ENCODE results near the gene TTPAL. TPM values are rescaled to one million over a fixed set of nuclear protein-coding genes. Genes with fewer than 3 reads are reported as not detected.

The TTPAL gene
- total and polyA plus RNA-seq, 9 of the 15 experiments (the other 6 are each of a cell fraction or from before 2014, with no cell fraction given): 1.1 to 7.0 (median 2.6) TPM

GRCh38 chr20:44465001-44465560 is 10.6 kb upstream of the TTPAL start:
- intact Hi-C loops (cut with micrococcal nuclease) (loop anchor here (10.0 kb wide), 1 partner anchor 350 kb away; no protein-coding TSS in a partner anchor), in situ Hi-C loops (cut with MboI) (loop anchor here (10.0 kb wide), 1 partner anchor 250 kb away; the partner anchor contains the start of gene OSER1)
- no peak overlapping the region for H3K27ac ChIP-seq (ENCODE audit: extremely low read depth, low read depth, low read length)
- POLR2A ChIA-PET: interaction anchor here (0.5 to 1.0 kb wide), 3 partner anchors 25 to 111 kb away, joined by 3 read pairs; no protein-coding TSS in a partner anchor
- H3K9me1 ChIP-seq (ENCODE audit: control insufficient read depth, insufficient read depth, low read length): no peaks in the 10 kb centered on the region
- CTCF ChIA-PET (ENCODE audit: low intra/inter-chr PET ratio): no interaction called here
- no peaks in the 10 kb centered on the region for H3K79me2 ChIP-seq (ENCODE audit: control insufficient read depth, insufficient read depth, low read length)
- no peaks in the 10 kb centered on the region for H4K20me1 ChIP-seq (replicated peaks; ENCODE audit: control insufficient read depth, insufficient read depth, low read length)
- H3K4me2 ChIP-seq (ENCODE audit: insufficient read depth, low read length): no peak overlapping the region
- H3K9ac ChIP-seq (ENCODE audit: insufficient read depth in 1 of 2, low read depth in 2 of 2, low read length in 2 of 2): no peak overlapping the region
- no TSS peak for BruUV-seq (replicated peaks)
- H3K36me3 ChIP-seq (ENCODE audit: control insufficient read depth, insufficient read depth, low read length): no peaks in the 10 kb centered on the region
- FAIRE-seq (no peak), ATAC-seq (no peak), DNase-seq (ENCODE audit: extremely low read depth in 1 of 4, low spot score in 3 of 4) (no peak)
- H3K4me1 ChIP-seq (replicated peaks in 1 of 2; ENCODE audit: control insufficient read depth in 2 of 2, insufficient read depth in 2 of 2, low read length in 2 of 2): no peaks in the 10 kb centered on the region
- TF ChIP-seq LARP7 (IDR thresholded peaks at IDR 0.05) (no peak), CREB3 (tag; conservative IDR thresholded peaks at IDR 0.05; ENCODE audit: low read depth) (no peak), SMAD4 (CRISPR knock-in tag; conservative IDR thresholded peaks at IDR 0.05) (no peak), E2F1 (CRISPR knock-in tag; IDR thresholded peaks at IDR 0.05) (no peak), E4F1 (CRISPR knock-in tag; IDR thresholded peaks at IDR 0.05; ENCODE audit: borderline replicate concordance) (no peak), PHTF2 (CRISPR knock-in tag; IDR thresholded peaks at IDR 0.05) (no peak), HMG20A (CRISPR knock-in tag; conservative IDR thresholded peaks at IDR 0.05) (no peak), DIDO1 (tag; IDR thresholded peaks at IDR 0.05; ENCODE audit: low read depth) (no peak)
- 8% methylated on average over 3 of the region's 3 CpGs for WGBS (ENCODE audit: insufficient coverage, low coverage, missing lambda C conversion rate)
- H3K9me3 ChIP-seq (replicated peaks; ENCODE audit: control insufficient read depth, insufficient read depth, low read depth, low read length): no peaks in the 10 kb centered on the region
- H3K27me3 ChIP-seq (ENCODE audit: control insufficient read depth in 2 of 2, insufficient read depth in 2 of 2, low read length in 2 of 2): peaks cover 26 to 52% of the 10 kb centered on the region in 2 experiments
- H3K4me3 ChIP-seq: no peak overlapping the region
- no peak overlapping the region for H2AFZ ChIP-seq (ENCODE audit: low read depth, low read length)

All from K562 (cell line).